IMR-90 (cell line): ENCODE measurements around the gene GPX3. TPM values are rescaled to one million over a fixed set of nuclear protein-coding genes. Genes with fewer than 3 reads are reported as not detected.

ENCODE experiments used
- ATAC-seq: fragments of 200-7000 bp; cut with Tn5 transposase; 2 replicates; pipeline ENCODE4 v1.9.1; 2020; ENCODE audit warnings: low read depth, mild to moderate bottlenecking, moderate library complexity
- BruUV-seq: library from RNA; stranded (reverse); fragments of 400-500 nt; replicated peaks from 2 replicates; lab custom pipeline; 2021; lab: Mats Ljungman, UMichigan
- CTCF ChIA-PET: fragments of 300-600 bp; formaldehyde crosslinking; extraction: SDS; loops from one replicate; lab custom pipeline; 2021; ENCODE audit warnings: antibody characterized with exemption; lab: Yijun Ruan, JAX
- POLR2A ChIA-PET: fragments of 300-600 bp; sonication (Branson Sonifier 250); formaldehyde crosslinking; loops from one replicate; lab custom pipeline; 2022; ENCODE audit warnings: antibody characterized with exemption; ENCODE audit not compliant: unreplicated experiment; lab: Charles Lee
- DNase-seq: peaks from one replicate; pipeline ENCODE4 v3.0.0; 2013
- H2AFZ ChIP-seq: replicated peaks from 2 replicates; pipeline ENCODE3; 2013; ENCODE audit warnings: low read length, mild to moderate bottlenecking; ENCODE audit not compliant: poor library complexity
- H2AK5ac ChIP-seq: 2 replicates; pipeline ENCODE4 v1.6.1; 2013; ENCODE audit warnings: low read depth, low read length, inconsistent platforms
- H2AK9ac ChIP-seq: replicated peaks from 2 replicates; pipeline ENCODE3; 2013; ENCODE audit warnings: mild to moderate bottlenecking, low read depth, low read length, moderate library complexity; ENCODE audit not compliant: poor library complexity
- H2BK120ac ChIP-seq: 2 replicates; pipeline ENCODE4 v1.6.1; 2013; ENCODE audit warnings: low read depth, low read length, inconsistent platforms
- H2BK15ac ChIP-seq: 3 replicates; pipeline ENCODE4 v1.6.1; 2013; ENCODE audit warnings: low read depth, low read length, inconsistent platforms
- H2BK20ac ChIP-seq: 2 replicates; pipeline ENCODE4 v1.6.1; 2013; ENCODE audit warnings: low read depth, mild to moderate bottlenecking, inconsistent platforms, low read length, moderate library complexity
- H2BK5ac ChIP-seq: 2 replicates; pipeline ENCODE4 v1.6.1; 2013; ENCODE audit warnings: mild to moderate bottlenecking, low read depth, low read length, inconsistent platforms; ENCODE audit not compliant: poor library complexity, severe bottlenecking
- H3K14ac ChIP-seq: replicated peaks from 2 replicates; pipeline ENCODE4 v1.6.1; 2013; ENCODE audit warnings: low read depth, low read length, inconsistent platforms
- H3K18ac ChIP-seq: 2 replicates; pipeline ENCODE4 v1.6.1; 2013; ENCODE audit warnings: low read depth, low read length, control low read depth
- H3K23ac ChIP-seq: 2 replicates; pipeline ENCODE4 v1.6.1; 2013; ENCODE audit warnings: low read depth, low read length, inconsistent platforms
- H3K27ac ChIP-seq: 2 replicates; pipeline ENCODE4 v1.5.1; 2013; ENCODE audit warnings: mild to moderate bottlenecking, control low read depth, low read length; ENCODE audit not compliant: insufficient read depth
- H3K27me3 ChIP-seq: 2 replicates; pipeline ENCODE4 v1.6.1; 2013; ENCODE audit warnings: low read length; ENCODE audit not compliant: control insufficient read depth, insufficient read depth
- H3K36me3 ChIP-seq: 2 replicates; pipeline ENCODE4 v1.6.1; 2013; ENCODE audit warnings: low read length, mixed read lengths; ENCODE audit not compliant: control insufficient read depth, insufficient read depth
- H3K4ac ChIP-seq: 2 replicates; pipeline ENCODE4 v1.6.1; 2013; ENCODE audit warnings: low read depth, low read length, inconsistent platforms
- H3K4me1 ChIP-seq: 2 replicates; pipeline ENCODE4 v1.6.1; 2013; ENCODE audit warnings: low read length, mixed read lengths; ENCODE audit not compliant: control insufficient read depth, insufficient read depth
- H3K4me2 ChIP-seq: 2 replicates; pipeline ENCODE4 v1.6.1; 2013; ENCODE audit warnings: low read depth, mild to moderate bottlenecking, control low read depth, low read length, moderate library complexity
- H3K4me3 ChIP-seq: 2 replicates; pipeline ENCODE4 v1.5.1; 2013; ENCODE audit warnings: low read depth, mild to moderate bottlenecking, control low read depth, low read length, moderate library complexity; ENCODE audit not compliant: insufficient read depth
- H3K56ac ChIP-seq: 2 replicates; pipeline ENCODE4 v1.6.1; 2013; ENCODE audit warnings: low read length, inconsistent platforms; ENCODE audit not compliant: insufficient read depth; ENCODE audit errors: extremely low read depth
- H3K79me1 ChIP-seq, 2 experiments: 2 replicates each; pipeline ENCODE4 v1.6.1; 2013; ENCODE audit warnings: low read length in 2 of 2, inconsistent platforms in 1 of 2, low read depth in 1 of 2
- H3K9ac ChIP-seq: 2 replicates; pipeline ENCODE4 v1.6.1; 2013; ENCODE audit warnings: low read depth, low read length, control low read depth
- H3K9me1 ChIP-seq: 2 replicates; pipeline ENCODE4 v1.6.1; 2013; ENCODE audit warnings: low read length, inconsistent platforms; ENCODE audit not compliant: insufficient read depth
- H3K9me3 ChIP-seq: 2 replicates; pipeline ENCODE4 v1.6.1; 2013; ENCODE audit warnings: low read length; ENCODE audit not compliant: control insufficient read depth, insufficient read depth
- H4K20me1 ChIP-seq: 2 replicates; pipeline ENCODE4 v1.6.1; 2013; ENCODE audit warnings: low read length, inconsistent platforms; ENCODE audit not compliant: insufficient read depth
- H4K5ac ChIP-seq: 2 replicates; pipeline ENCODE4 v1.6.1; 2013; ENCODE audit warnings: mild to moderate bottlenecking, low read depth, low read length, control low read depth
- H4K8ac ChIP-seq, 2 experiments: 2 replicates each; pipeline ENCODE4 v1.6.1; 2013; ENCODE audit warnings: low read depth in 2 of 2, low read length in 2 of 2, control low read depth in 1 of 2, inconsistent platforms in 1 of 2
- H4K91ac ChIP-seq: 2 replicates; pipeline ENCODE4 v1.6.1; 2013; ENCODE audit warnings: low read depth, low read length, inconsistent platforms; ENCODE audit not compliant: insufficient read depth
- BHLHE40 ChIP-seq: fragments of 150-350 bp; IDR thresholded peaks from 2 replicates; pipeline ENCODE4 v1.6.1; 2016; ENCODE audit warnings: mild to moderate bottlenecking, low read depth, low read length
- CEBPB ChIP-seq: IDR thresholded peaks from 2 replicates; pipeline ENCODE4 v1.6.1; 2012; ENCODE audit warnings: low read depth, low read length, improper control_type of control experiment
- CHD1 ChIP-seq: IDR thresholded peaks from 2 replicates; pipeline ENCODE4 v1.6.1; 2012; ENCODE audit warnings: low read depth, low read length, improper control_type of control experiment
- FOS ChIP-seq: fragments of 150-350 bp; IDR thresholded peaks from 2 replicates; pipeline ENCODE4 v1.6.1; 2016; ENCODE audit warnings: low read depth, low read length
- MAFK ChIP-seq: IDR thresholded peaks from 2 replicates; pipeline ENCODE4 v1.6.1; 2012; ENCODE audit warnings: low read depth, low read length, improper control_type of control experiment
- MAZ ChIP-seq: IDR thresholded peaks from 2 replicates; pipeline ENCODE4 v1.6.1; 2012; ENCODE audit warnings: low read depth, mild to moderate bottlenecking, low read length, improper control_type of control experiment, moderate library complexity, borderline replicate concordance
- MXI1 ChIP-seq: IDR thresholded peaks from 2 replicates; pipeline ENCODE4 v1.6.1; 2012; ENCODE audit warnings: low read depth, mild to moderate bottlenecking, low read length, moderate library complexity, borderline replicate concordance
- NFE2L2 ChIP-seq: fragments of 150-350 bp; IDR thresholded peaks from 2 replicates; pipeline ENCODE4 v1.6.1; 2016; ENCODE audit warnings: low read depth, mild to moderate bottlenecking, low read length
- POLR2A ChIP-seq: IDR thresholded peaks from 2 replicates; pipeline ENCODE4 v1.6.1; 2012; ENCODE audit warnings: mild to moderate bottlenecking, low read depth, low read length
- RAD21 ChIP-seq: IDR thresholded peaks from 2 replicates; pipeline ENCODE4 v1.6.1; 2012; ENCODE audit warnings: low read length, improper control_type of control experiment
- RCOR1 ChIP-seq: IDR thresholded peaks from 2 replicates; pipeline ENCODE4 v1.6.1; 2012; ENCODE audit warnings: mild to moderate bottlenecking, low read length, improper control_type of control experiment; ENCODE audit not compliant: insufficient replicate concordance
- RFX5 ChIP-seq: IDR thresholded peaks from 2 replicates; pipeline ENCODE4 v1.8.0; 2012; ENCODE audit warnings: low read depth, mild to moderate bottlenecking, low read length, moderate library complexity
- SMC3 ChIP-seq: fragments of 150-350 bp; IDR thresholded peaks from 2 replicates; pipeline ENCODE4 v1.6.1; 2016; ENCODE audit warnings: low read depth, mild to moderate bottlenecking, antibody characterized with exemption, low read length, moderate library complexity
- WGBS, 2 experiments: methylation state at CpG; one replicate each; pipeline versions ENCODE4 v1.1.5 to v1.1.7; 2013; ENCODE audit warnings: missing lambda C conversion rate in 2 of 2; ENCODE audit not compliant: insufficient read length in 1 of 2; ENCODE audit errors: extremely low coverage in 2 of 2; 5-methylcytosine and 5-hydroxymethylcytosine counted together
- dilution Hi-C: fragments of 300-500 bp; cut with HindIII; formaldehyde crosslinking; loops from one replicate; pipeline ENCODE4 v1.14.3; 2018; ENCODE audit warnings: low sequenced_read_pairs; ENCODE audit not compliant: unreplicated experiment
- in situ Hi-C: fragments of 300-500 bp; cut with MboI; formaldehyde crosslinking; loops from 3 replicates; pipeline ENCODE4 v1.14.3; 2019; ENCODE audit warnings: low sequenced_read_pairs, inconsistent platforms, mixed read lengths
- intact Hi-C: fragments of 100-400 bp; cut with micrococcal nuclease; formaldehyde crosslinking; loops from 2 replicates; pipeline ENCODE4 v1.10.0; 2022
- polyA plus RNA-seq, 3 experiments: library from polyadenylated mRNA; depleted of rRNA; stranded (reverse); fragments of >200 nt; gene quantifications; 2 replicates each; pipeline ENCODE4 v1.2.3, GENCODE V29; 2012; ENCODE audit warnings: low replicate concordance in 1 of 3
- total RNA-seq: library from RNA; depleted of rRNA; stranded (reverse); fragments of >200 nt; gene quantifications from 2 replicates; pipeline ENCODE4 v1.2.3, GENCODE V29; 2012
- TF ChIP-seq, protein P1 (sequence below): fragments of 150-350 bp; IDR thresholded peaks from 2 replicates; pipeline ENCODE4 v1.6.1; 2016; ENCODE audit warnings: low read depth, mild to moderate bottlenecking, low read length, moderate library complexity, borderline replicate concordance
- TF ChIP-seq, protein P2 (sequence below): fragments of 150-350 bp; IDR thresholded peaks from 2 replicates; pipeline ENCODE4 v1.6.1; 2017; ENCODE audit warnings: mild to moderate bottlenecking, antibody characterized with exemption, low read length, low read depth
- TF ChIP-seq, protein P3 (sequence below): conservative IDR thresholded peaks from 2 replicates; pipeline ENCODE4 v1.5.1; 2012; ENCODE audit warnings: mild to moderate bottlenecking, low read depth, low read length, improper control_type of control experiment

Gene GPX3
- total and polyA plus RNA-seq, 2 of the 4 experiments (the other 2 are of a cell fraction): 0.36 to 1.0 TPM

DNA sequence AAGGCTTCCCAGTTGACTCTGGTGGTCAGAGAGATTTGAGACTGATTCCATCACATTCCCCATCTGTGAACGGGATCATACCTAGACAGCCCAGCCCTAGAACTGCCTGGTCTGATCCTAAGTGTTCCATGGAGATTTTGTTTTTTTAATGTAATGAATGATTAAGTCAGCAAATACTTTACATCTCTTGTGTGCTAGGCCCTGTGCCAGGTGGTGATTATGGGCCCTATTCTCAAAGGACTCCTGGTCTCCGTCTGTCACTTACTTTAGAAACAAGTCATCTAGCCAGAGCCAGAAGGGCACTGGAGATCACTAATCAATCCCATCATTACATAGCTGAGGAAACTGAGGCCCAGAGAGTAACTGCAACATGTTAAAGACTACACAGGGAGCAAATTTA, 1.1 kb upstream of the GPX3 start:
- no TSS peak for BruUV-seq
- no peak overlapping the region for H3K4me2 ChIP-seq
- dilution Hi-C loops: no loop called here
- H3K36me3 ChIP-seq: no peaks in the 10 kb centered on the region
- in situ Hi-C loops: no loop called here
- H2BK120ac ChIP-seq: no peak overlapping the region
- no peak overlapping the region for H3K27ac ChIP-seq
- no peak overlapping the region for H3K56ac ChIP-seq
- H2BK15ac ChIP-seq: no peak overlapping the region
- ATAC-seq (no peak), DNase-seq (no peak)
- CTCF ChIA-PET: no interaction called here
- no peak overlapping the region for H4K5ac ChIP-seq
- H2BK20ac ChIP-seq: no peak overlapping the region
- H3K4me1 ChIP-seq: no peaks in the 10 kb centered on the region
- H4K20me1 ChIP-seq: no peaks in the 10 kb centered on the region
- no peak overlapping the region for H2AFZ ChIP-seq
- H3K79me1 ChIP-seq: no peaks in the 10 kb centered on the region
- H3K23ac ChIP-seq: no peak overlapping the region
- WGBS, 2 experiments: no CpG with 5 or more reads among the region's 2 CpGs
- POLR2A ChIA-PET: no interaction called here
- no peak overlapping the region for H4K91ac ChIP-seq
- no peaks in the 10 kb centered on the region; the same call in 1 of the 2 replicates for H3K27me3 ChIP-seq
- no peak overlapping the region for H3K4ac ChIP-seq
- no peak overlapping the region for H3K4me3 ChIP-seq
- TF ChIP-seq RCOR1 (no peak), BHLHE40 (no peak), POLR2A (no peak), RFX5 (no peak), MXI1 (no peak), RAD21 (no peak), MAFK (no peak), CEBPB (no peak), NFE2L2 (no peak), CHD1 (no peak), MAZ (no peak), FOS (no peak), SMC3 (no peak)
- TF ChIP-seq, protein P1, sequence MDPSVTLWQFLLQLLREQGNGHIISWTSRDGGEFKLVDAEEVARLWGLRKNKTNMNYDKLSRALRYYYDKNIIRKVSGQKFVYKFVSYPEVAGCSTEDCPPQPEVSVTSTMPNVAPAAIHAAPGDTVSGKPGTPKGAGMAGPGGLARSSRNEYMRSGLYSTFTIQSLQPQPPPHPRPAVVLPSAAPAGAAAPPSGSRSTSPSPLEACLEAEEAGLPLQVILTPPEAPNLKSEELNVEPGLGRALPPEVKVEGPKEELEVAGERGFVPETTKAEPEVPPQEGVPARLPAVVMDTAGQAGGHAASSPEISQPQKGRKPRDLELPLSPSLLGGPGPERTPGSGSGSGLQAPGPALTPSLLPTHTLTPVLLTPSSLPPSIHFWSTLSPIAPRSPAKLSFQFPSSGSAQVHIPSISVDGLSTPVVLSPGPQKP: no peak
- TF ChIP-seq, protein P2, sequence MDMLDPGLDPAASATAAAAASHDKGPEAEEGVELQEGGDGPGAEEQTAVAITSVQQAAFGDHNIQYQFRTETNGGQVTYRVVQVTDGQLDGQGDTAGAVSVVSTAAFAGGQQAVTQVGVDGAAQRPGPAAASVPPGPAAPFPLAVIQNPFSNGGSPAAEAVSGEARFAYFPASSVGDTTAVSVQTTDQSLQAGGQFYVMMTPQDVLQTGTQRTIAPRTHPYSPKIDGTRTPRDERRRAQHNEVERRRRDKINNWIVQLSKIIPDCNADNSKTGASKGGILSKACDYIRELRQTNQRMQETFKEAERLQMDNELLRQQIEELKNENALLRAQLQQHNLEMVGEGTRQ: no peak
- TF ChIP-seq, protein P3, sequence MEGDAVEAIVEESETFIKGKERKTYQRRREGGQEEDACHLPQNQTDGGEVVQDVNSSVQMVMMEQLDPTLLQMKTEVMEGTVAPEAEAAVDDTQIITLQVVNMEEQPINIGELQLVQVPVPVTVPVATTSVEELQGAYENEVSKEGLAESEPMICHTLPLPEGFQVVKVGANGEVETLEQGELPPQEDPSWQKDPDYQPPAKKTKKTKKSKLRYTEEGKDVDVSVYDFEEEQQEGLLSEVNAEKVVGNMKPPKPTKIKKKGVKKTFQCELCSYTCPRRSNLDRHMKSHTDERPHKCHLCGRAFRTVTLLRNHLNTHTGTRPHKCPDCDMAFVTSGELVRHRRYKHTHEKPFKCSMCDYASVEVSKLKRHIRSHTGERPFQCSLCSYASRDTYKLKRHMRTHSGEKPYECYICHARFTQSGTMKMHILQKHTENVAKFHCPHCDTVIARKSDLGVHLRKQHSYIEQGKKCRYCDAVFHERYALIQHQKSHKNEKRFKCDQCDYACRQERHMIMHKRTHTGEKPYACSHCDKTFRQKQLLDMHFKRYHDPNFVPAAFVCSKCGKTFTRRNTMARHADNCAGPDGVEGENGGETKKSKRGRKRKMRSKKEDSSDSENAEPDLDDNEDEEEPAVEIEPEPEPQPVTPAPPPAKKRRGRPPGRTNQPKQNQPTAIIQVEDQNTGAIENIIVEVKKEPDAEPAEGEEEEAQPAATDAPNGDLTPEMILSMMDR: no peak
- no peaks in the 10 kb centered on the region for H3K9me3 ChIP-seq
- H3K9me1 ChIP-seq: no peaks in the 10 kb centered on the region
- H3K18ac ChIP-seq: no peak overlapping the region
- H4K8ac ChIP-seq: no peak overlapping the region
- H2BK5ac ChIP-seq: no peak overlapping the region
- H3K9ac ChIP-seq: no peak overlapping the region
- H2AK9ac ChIP-seq: no peak overlapping the region
- no peak overlapping the region for H2AK5ac ChIP-seq
- H3K14ac ChIP-seq: no peak overlapping the region
- intact Hi-C loops: no loop called here
